Fibroblast of lung (primary cell): ENCODE results near the gene CFAP161.

Experiments used
- CTCF ChIP-seq, 2 donors: IDR thresholded peaks in 1 of 2; conservative IDR thresholded peaks in 1 of 2; 1 replicate in 1 of 2; 2 replicates in 1 of 2; pipeline ENCODE4 v1.5.1; 2011 to 2012; ENCODE audit warnings: low read length in 2 of 2, control low read depth in 1 of 2, inconsistent platforms in 1 of 2, low read depth in 1 of 2, mild to moderate bottlenecking in 1 of 2
- EZH2 ChIP-seq: IDR thresholded peaks from 2 replicates; pipeline ENCODE4 v1.5.1; 2012; ENCODE audit warnings: low read length, control low read depth, mild to moderate bottlenecking; ENCODE audit errors: missing control alignments

DNA sequence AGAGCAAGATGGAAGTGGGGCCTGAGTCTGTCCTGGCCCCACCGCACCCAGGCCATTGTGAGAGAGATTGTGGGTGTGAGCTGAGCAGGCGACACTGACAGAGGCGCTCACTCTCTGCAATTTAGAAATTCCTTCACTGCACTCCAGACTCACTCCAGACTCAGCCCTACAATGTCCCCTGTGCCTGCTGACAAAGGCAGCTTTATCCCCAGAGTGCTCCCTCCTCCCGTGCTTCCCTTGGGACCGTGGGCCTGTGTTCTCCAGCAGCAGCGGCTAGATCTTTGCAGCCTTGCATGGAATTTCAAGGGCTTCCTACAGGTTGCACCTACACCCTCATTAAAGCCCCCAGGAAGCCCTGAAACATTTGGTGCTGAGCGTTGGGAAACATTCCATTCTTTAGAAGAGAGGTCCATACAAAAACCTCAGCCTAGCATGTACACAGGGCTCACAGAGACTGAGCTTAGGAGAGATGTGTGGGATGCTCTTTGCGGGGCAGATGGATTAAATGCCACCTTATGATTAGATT is 61.3 kb downstream of the CFAP161 start:
- TF ChIP-seq CTCF (conservative IDR thresholded peaks at IDR 0.05 in 1 of 2, IDR thresholded peaks at IDR 0.05 in 1 of 2; ENCODE audit: low read depth in 1 of 2, low read length in 2 of 2) (no peak), EZH2 (no peak)
